ENCODE results near the gene DNAJC5. TPM values are rescaled to one million over a fixed set of nuclear protein-coding genes. Genes with fewer than 3 reads are reported as not detected.
A peak's percentile ranks its signal among the peaks of the same experiment; 100 is the strongest.

Gene DNAJC5
- total and polyA plus RNA-seq, 2 experiments from 2014 or later = 22.4 to 68.0 TPM

- peak; percentile 19 for DNase-seq
- no peak overlapping the region for H2AFZ ChIP-seq
- TF ChIP-seq EZH2 (IDR thresholded peaks at IDR 0.05; ENCODE audit: insufficient read depth, poor library complexity, severe bottlenecking) (no peak), EZH2phosphoT487 (IDR thresholded peaks at IDR 0.05; ENCODE audit: insufficient read depth, low read depth) (no peak)
- H3F3A ChIP-seq (ENCODE audit: insufficient read depth) = no peaks in the 10 kb centered on the region; the same call in 1 of the 2 replicates
- no peaks in the 10 kb centered on the region for H4K20me1 ChIP-seq (ENCODE audit: insufficient read depth)
- peaks cover 10% of the 10 kb centered on the region; the same call in 1 of the 2 replicates for H3K27me3 ChIP-seq (replicated peaks; ENCODE audit: insufficient read depth)
- no peak overlapping the region for H3K4me3 ChIP-seq
- no peaks in the 10 kb centered on the region for H3K9me2 ChIP-seq (ENCODE audit: insufficient read depth)
- no peak overlapping the region for H3K9ac ChIP-seq
- H3K4me2 ChIP-seq (ENCODE audit: unreplicated experiment) = no peak overlapping the region
- H3K9me3 ChIP-seq (ENCODE audit: low read depth) = no peaks in the 10 kb centered on the region
- H3K79me2 ChIP-seq (ENCODE audit: insufficient read depth) = no peaks in the 10 kb centered on the region
- in situ Hi-C loops (cut with MboI) = no loop called here
- peaks cover 10% of the 10 kb centered on the region for H3K4me1 ChIP-seq (ENCODE audit: insufficient read depth)
- 9 to 18% methylated on average over 10 to 14 of the region's 14 CpGs for WGBS, 2 experiments (ENCODE audit: low coverage in 1 of 2, low lambda C conversion rate in 2 of 2, missing lambda C conversion rate in 2 of 2)
- no peak overlapping the region for H3K27ac ChIP-seq
- H3K36me3 ChIP-seq (ENCODE audit: low read depth) = no peaks in the 10 kb centered on the region
Measured at GRCh38 chr20:63857764-63858392, 37.0 kb upstream of the DNAJC5 start.

DNA sequence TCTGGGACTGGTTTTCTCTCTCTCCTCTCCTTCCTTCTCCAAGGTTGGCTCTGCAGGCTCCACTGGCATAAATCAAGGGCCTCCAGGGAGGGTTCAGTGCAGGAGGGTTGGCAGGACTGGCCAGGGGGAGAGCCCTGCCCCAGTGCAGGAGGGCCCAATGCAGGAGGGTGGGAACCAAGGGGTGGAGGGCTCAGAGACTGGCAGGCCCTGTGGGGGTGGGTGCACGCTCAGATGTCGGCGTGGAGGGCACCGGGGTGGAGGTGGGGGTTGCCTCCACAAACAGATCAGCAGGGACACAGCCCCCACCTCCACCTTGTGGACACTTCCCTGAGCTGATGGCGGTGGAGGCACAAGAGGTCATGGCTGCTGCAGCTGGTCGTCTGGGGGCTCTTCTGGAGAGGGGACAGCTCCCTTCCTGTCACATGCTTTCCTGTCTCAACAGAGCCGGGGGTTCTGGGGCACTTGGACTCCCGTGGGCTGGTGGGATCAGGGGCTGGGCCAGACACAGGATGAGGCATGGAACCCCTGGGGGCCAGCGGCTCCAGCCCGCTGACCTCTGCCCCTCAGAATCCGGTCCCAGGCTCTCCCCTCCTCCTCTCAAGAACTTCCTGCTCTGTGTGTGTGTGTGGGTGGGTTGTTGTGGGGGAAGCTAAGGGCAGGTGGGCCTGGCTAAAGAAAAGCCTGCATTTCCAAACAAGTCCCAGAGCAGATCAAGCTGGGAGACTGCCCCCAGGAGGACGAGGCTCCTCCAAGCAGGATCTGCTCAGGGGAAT is 36.3 kb upstream of the DNAJC5 start:
- Histone ChIP-seq H3K4me2 (ENCODE audit: unreplicated experiment) (no peak overlapping the region), H3K9me2 (ENCODE audit: insufficient read depth) (no peaks in the 10 kb centered on the region), H3K9me3 (ENCODE audit: low read depth) (no peaks in the 10 kb centered on the region), H3K9ac (no peak overlapping the region), H3K27ac (no peak overlapping the region), H3K36me3 (ENCODE audit: low read depth) (no peaks in the 10 kb centered on the region), H3K4me3 (no peak overlapping the region), H3F3A (ENCODE audit: insufficient read depth) (no peaks in the 10 kb centered on the region; the same call in 1 of the 2 replicates), H3K27me3 (replicated peaks; ENCODE audit: insufficient read depth) (peaks cover 10% of the 10 kb centered on the region; the same call in 1 of the 2 replicates), H3K4me1 (ENCODE audit: insufficient read depth) (peaks cover 12% of the 10 kb centered on the region), H3K79me2 (ENCODE audit: insufficient read depth) (peaks cover 6% of the 10 kb centered on the region), H4K20me1 (ENCODE audit: insufficient read depth) (no peaks in the 10 kb centered on the region), H2AFZ (no peak overlapping the region)
- in situ Hi-C loops (cut with MboI) = no loop called here
- DNase-seq = peak; percentile 24
- WGBS, 2 experiments (ENCODE audit: low coverage in 1 of 2, low lambda C conversion rate in 2 of 2, missing lambda C conversion rate in 2 of 2) = 26 to 43% methylated on average over 6 to 12 of the region's 12 CpGs
- no peak for TF ChIP-seq EZH2phosphoT487 (IDR thresholded peaks at IDR 0.05; ENCODE audit: insufficient read depth, low read depth)
- TF ChIP-seq EZH2 (IDR thresholded peaks at IDR 0.05; ENCODE audit: insufficient read depth, poor library complexity, severe bottlenecking) = no peak

DNA sequence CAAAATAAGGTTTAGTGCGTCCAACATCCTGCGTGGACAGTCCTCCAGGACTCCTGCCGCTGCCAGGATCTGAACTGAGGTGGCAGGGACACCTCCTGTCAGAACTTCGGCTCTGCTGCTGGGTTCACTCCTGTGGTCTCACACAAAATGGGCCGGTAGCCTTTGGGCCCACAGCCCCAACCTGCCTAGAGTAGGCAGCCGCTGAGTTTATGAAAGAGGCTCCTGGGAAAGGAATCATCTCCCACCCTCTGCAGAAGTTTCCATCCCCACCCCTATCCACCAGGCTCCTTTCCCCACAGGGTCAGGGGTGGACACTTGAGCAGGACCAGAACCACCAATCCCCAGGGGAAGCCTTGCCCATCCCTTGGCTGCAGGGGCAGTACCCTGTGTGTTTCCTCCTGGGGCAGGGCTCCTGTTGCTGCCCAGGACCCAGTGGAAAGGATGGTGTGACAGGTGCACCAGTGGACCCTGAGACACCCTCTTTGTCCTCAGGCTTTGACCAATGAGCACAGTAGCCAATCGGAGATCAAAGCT is 35.7 kb upstream of the DNAJC5 start:
- no peak overlapping the region for H3K9ac ChIP-seq
- peaks cover 17% of the 10 kb centered on the region for H3K4me1 ChIP-seq (ENCODE audit: insufficient read depth)
- H4K20me1 ChIP-seq (ENCODE audit: insufficient read depth) = no peaks in the 10 kb centered on the region
- no peaks in the 10 kb centered on the region for H3K36me3 ChIP-seq (ENCODE audit: low read depth)
- H3K79me2 ChIP-seq (ENCODE audit: insufficient read depth) = peaks cover 12% of the 10 kb centered on the region
- TF ChIP-seq EZH2phosphoT487 (IDR thresholded peaks at IDR 0.05; ENCODE audit: insufficient read depth, low read depth) = no peak
- no peak for TF ChIP-seq EZH2 (IDR thresholded peaks at IDR 0.05; ENCODE audit: insufficient read depth, poor library complexity, severe bottlenecking)
- in situ Hi-C loops (cut with MboI) = no loop called here
- H3K9me2 ChIP-seq (ENCODE audit: insufficient read depth) = no peaks in the 10 kb centered on the region
- H3F3A ChIP-seq (ENCODE audit: insufficient read depth) = no peaks in the 10 kb centered on the region; the same call in 1 of the 2 replicates
- H3K4me3 ChIP-seq = no peak overlapping the region
- H3K27me3 ChIP-seq (replicated peaks; ENCODE audit: insufficient read depth) = peaks cover 10% of the 10 kb centered on the region; the same call in 1 of the 2 replicates
- H3K27ac ChIP-seq = no peak overlapping the region
- H3K4me2 ChIP-seq (ENCODE audit: unreplicated experiment) = no peak overlapping the region
- no peak overlapping the region for H2AFZ ChIP-seq
- WGBS, 2 experiments (ENCODE audit: low coverage in 1 of 2, low lambda C conversion rate in 2 of 2, missing lambda C conversion rate in 2 of 2) = 65 to 66% methylated on average over 7 of the region's 7 CpGs
- no peak for DNase-seq
- H3K9me3 ChIP-seq (ENCODE audit: low read depth) = no peaks in the 10 kb centered on the region

- Histone ChIP-seq H3K4me3 (no peak overlapping the region), H3K9ac (no peak overlapping the region), H3K9me3 (ENCODE audit: low read depth) (no peaks in the 10 kb centered on the region), H3K4me1 (ENCODE audit: insufficient read depth) (peaks cover 17% of the 10 kb centered on the region), H3K4me2 (ENCODE audit: unreplicated experiment) (no peak overlapping the region), H3K36me3 (ENCODE audit: low read depth) (no peaks in the 10 kb centered on the region), H3K27ac (no peak overlapping the region), H3F3A (ENCODE audit: insufficient read depth) (peaks cover 4% of the 10 kb centered on the region; the same call in 1 of the 2 replicates), H3K27me3 (replicated peaks; ENCODE audit: insufficient read depth) (peaks cover 10% of the 10 kb centered on the region; the same call in 1 of the 2 replicates), H3K9me2 (ENCODE audit: insufficient read depth) (no peaks in the 10 kb centered on the region), H2AFZ (no peak overlapping the region), H4K20me1 (ENCODE audit: insufficient read depth) (no peaks in the 10 kb centered on the region), H3K79me2 (ENCODE audit: insufficient read depth) (peaks cover 18% of the 10 kb centered on the region)
- WGBS, 2 experiments (ENCODE audit: low coverage in 1 of 2, low lambda C conversion rate in 2 of 2, missing lambda C conversion rate in 2 of 2) = 86 to 87% methylated on average over 15 to 17 of the region's 17 CpGs
- TF ChIP-seq EZH2phosphoT487 (IDR thresholded peaks at IDR 0.05; ENCODE audit: insufficient read depth, low read depth) = no peak
- TF ChIP-seq EZH2 (IDR thresholded peaks at IDR 0.05; ENCODE audit: insufficient read depth, poor library complexity, severe bottlenecking) = no peak
- DNase-seq = no peak
- in situ Hi-C loops (cut with MboI) = no loop called here
Measured at GRCh38 chr20:63860325-63861051, 34.4 kb upstream of the DNAJC5 start.

All from GM23248 (cell line).